ENCODE data around the gene SIRT2.
"Not testable (repeated sequence)": the region's sequence is repeated elsewhere in the genome, so short reads cannot be mapped to it uniquely, and the experiment has no call there.

SIRT2 gene

DNA sequence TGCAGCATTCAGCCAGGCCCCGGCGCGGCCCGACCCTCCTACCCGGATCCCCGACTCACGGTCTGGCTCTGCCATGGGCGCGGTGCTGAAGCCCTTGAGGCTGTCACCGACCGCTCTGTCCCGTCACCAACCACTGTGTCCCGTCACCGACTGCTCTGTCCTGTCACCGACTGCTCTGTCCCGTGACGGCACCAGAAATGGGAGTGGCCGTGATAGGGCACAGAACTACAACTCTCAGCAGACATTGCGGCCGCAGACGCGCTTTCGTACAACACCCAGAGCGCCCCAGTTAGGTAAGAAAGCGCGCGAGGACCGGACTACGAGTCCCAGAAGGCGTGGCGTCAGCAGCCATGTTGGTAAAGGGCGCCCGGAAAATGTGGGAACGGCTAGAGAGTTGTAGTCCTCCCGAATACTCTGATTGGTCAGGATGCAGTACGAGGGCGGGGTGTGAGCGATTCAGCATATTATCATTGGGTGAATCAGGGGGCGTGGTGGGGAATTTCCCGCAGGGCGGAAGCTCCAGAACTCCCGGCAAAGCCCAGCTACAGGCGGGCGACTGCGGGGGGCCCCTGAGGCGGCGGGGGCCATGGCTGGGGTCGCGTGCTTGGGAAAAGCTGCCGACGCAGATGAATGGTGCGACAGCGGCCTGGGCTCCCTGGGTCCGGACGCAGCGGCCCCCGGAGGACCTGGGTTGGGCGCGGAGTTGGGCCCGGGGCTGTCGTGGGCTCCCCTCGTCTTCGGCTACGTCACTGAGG is at the start of gene SIRT2, which contains the start of gene NFKBIB:
Gene SIRT2 (minus strand): TSS at position 172 of the 755 bp plus-strand sequence. CDS start 97 bp downstream, at position 75.
Gene NFKBIB (plus strand): TSS at position 523 of the 755 bp plus-strand sequence. CDS start 64 bp downstream, at position 587.
- DNase-seq = peak; percentile 99

DNA sequence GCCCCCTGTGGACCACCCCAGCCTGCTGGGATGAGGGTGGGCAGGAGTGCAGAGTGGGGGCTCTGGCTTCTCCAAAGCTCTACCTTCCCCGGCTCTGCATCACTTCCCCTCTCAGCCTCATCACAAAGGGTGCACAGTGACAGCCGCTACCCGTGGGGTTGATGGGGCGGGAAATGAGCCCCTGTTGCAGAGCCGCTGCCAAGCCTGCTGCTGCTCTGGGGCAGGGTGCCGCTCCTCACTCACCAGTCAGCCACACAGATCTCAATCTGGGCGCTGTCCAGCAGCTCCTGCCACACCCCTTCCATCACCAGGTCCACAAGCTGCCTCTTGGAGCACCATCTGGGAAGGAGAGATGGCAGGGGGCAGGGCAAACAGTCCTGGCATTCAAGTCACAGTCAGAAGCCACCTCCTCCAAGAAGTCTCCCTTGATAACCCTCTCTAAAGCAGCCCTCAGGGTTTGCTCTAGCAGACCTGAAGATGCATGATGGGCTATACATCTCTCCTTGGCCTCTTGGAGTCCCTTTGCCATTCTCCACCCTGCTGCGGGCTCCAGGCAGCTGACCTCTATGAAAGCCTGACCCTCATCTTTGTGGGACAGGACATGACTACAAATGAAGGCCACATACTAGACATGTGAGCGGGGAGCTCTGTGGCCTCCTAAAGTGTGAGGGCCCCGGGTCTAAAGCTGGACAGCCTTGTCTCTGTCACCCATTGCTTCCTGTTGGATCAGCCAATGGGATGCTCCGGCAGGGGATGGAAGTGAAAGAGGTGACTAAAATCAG is 47.0 kb upstream of the SIRT2 start:
- DNase-seq = no peak

GRCh38 chr19:38945562-38946228 is 46.3 kb upstream of the SIRT2 start:
- DNase-seq = no peak

DNA sequence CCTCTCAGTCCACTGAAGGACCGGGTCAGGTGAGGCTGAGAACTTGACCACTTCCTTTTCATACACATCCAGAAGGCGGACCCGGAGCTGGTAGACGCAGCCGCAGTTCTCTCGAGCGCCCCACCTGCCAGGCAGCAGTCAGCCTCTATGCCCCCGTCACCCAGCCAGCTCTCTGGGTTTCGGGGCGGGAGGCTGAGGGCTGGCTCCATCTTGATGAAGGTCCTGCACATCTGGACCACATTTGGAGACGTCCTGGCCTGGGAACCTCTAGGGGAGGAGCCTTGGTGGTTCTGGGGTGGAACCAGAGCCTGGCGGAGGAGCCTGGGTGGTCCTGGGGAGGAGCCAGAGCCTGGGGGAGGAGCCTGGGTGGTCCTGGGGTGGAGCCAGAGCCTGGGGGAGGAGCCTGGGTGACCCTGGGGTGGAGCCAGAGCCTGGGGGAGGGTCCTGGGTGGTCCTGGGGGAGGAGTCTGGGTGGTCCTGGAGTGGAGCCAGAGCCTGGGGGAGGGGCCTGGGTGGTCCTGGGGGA is 45.6 kb upstream of the SIRT2 start:
- no peak for DNase-seq

DNA sequence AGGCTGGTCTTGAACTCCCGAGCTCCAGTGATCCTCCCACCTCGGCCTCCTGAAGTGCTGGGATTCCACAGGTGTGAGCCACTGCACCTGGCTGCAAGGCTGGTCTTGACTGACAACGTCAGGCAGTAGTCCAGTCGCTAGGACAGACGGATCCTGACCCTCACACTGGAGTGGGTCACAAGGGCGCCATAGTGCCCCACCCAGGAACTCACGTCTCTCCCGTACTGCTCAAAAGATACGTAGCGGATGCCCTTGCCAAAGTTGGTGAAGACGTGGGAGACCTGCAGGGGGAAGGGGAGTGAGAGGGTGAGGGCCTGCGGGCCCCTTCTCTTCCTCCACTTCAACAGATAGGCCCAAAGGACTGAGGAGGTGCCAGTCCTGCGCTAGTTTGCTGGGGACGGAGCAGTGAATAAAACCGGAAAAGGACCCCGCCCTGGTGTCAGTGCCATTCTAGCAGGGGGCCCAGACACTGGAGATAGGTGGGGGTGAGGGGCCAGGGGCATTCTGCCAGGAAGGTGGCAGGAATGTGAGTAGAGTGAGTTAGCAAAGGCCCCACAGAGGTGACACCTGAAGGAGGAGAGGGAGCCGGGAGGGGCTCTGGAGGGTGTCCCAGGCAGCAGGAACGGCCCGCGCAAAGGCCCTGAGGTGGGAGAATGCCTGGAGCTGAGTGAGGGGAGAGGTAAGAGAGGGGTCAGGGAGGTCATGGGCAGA is 43.2 kb upstream of the SIRT2 start:
- DNase-seq = no peak

DNA sequence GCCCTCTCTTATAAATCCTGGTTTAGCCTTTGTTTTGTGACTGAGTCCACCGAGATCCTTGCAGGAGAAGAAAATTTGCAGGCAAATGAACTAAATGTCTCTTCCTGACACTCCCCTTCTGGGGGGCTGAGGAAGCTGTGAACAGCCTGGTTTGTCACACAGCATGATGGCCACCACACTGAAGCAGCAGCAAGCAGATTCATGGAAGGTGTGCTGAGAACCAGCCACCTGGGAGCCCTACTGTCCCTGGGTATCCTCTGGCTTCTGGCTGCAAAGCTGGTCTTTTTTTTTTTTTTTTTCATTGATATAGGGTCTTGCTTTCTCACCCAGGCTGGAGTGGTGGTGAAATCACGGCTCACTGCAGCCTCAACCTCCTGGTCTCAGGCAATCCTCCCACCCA is 42.6 kb upstream of the SIRT2 start:
- DNase-seq = no peak

DNA sequence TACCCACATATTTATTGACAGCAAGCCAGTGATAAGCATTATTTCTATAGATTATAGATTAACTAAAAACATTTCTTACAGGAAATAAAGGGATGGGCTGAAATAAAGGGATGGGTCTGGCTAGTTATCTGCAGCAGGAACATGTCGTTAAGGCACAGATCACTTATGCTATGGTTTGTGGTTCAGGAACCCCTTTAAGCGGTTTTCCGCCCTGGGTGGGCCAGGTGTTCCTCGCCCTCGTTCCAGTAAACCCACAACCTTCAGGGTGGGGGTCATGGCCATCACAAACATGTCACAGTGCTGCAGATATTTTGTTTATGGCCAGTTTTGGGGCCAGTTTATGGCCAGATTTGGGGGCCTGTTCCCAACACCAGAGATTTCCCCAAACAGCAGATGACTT is 42.0 kb upstream of the SIRT2 start:
- not testable (repeated sequence) for DNase-seq

- no peak for DNase-seq
Observed at GRCh38 chr19:38939957-38940356, 40.5 kb upstream of the SIRT2 start.

- DNase-seq = no peak
Observed at GRCh38 chr19:38933544-38933943, 34.1 kb upstream of the SIRT2 start.

DNA sequence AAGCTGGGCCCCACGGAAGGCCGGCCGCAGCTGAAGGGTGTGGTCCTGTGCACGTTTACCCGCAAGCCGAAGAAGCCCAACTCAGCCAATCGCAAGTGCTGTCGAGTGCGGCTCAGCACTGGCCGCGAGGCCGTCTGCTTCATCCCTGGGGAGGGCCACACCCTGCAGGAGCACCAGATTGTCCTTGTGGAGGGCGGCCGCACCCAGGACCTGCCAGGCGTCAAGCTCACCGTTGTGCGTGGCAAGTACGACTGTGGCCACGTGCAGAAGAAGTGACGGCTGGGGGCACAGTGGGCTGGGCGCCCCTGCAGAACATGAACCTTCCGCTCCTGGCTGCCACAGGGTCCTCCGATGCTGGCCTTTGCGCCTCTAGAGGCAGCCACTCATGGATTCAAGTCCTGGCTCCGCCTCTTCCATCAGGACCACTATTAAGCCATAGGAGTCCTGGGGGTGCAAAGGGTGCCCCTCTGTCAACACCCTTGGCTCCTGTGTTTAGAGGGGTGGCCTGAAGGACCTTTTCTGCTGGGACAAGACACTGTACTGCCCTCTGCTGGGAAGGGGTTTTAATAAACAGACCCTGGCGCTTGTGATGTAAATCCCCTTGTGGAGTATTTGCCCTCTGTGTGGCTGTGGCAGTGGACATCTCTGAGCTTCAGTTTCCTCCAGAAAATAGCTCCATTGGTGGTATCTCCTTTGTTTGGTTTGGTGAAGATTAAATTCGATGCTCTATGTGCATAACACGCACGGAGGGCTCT is 33.2 kb upstream of the SIRT2 start:
- DNase-seq = no peak

GRCh38 chr19:38931521-38931793 is 32.0 kb upstream of the SIRT2 start:
- DNase-seq = no peak

GRCh38 chr19:38930776-38931520 is 31.5 kb upstream of the SIRT2 start, which contains the start of gene MRPS12:
MRPS12 (plus strand) TSS chr19:38930944; CDS start chr19:38931295, 351 bp downstream.
- DNase-seq = peak; percentile 98

DNA sequence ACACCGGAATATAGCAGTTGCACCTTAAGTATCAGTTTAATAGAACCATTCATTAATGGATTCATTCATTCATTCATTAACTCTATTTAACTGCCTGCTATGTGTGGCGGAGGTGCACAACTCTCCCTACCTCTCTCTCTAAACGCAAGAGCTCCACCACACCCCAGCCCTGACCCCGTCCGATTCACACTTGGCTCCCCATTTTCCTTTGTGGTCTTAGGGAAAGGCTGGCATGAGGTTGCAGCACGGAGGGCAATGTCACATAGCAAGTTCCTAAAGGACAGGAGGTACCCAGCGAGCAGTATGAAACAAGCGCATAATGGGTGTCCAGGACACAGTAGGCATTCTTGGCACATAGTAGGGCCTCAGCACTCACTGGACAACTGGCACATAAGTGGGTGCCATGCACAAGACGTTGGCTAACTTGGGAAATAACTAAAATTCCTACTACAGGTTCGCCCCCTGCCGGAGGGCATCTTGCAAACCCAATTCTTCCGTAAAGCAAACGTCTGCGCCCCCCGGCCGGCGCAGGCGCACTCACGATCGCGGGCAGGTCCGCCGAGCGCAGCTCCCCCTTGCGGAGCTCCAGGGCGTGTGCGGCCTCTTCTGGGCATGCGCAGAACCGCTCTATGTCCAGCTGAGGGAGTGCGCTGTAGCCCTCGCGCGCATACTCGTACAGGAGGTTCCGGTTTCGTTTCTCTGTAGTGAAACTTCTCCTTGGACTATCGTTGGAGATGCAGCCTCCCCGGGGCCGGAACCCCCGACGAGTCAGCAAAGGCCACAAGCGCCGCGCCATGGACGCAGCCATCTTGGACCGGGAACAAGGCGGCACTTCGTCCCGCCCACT is 30.7 kb upstream of the SIRT2 start, which contains the start of gene SARS2:
Gene SARS2 (minus strand): TSS at position 835 of the 847 bp plus-strand sequence. CDS start 27 bp downstream, at position 808.
- DNase-seq = peak; percentile 90

DNA sequence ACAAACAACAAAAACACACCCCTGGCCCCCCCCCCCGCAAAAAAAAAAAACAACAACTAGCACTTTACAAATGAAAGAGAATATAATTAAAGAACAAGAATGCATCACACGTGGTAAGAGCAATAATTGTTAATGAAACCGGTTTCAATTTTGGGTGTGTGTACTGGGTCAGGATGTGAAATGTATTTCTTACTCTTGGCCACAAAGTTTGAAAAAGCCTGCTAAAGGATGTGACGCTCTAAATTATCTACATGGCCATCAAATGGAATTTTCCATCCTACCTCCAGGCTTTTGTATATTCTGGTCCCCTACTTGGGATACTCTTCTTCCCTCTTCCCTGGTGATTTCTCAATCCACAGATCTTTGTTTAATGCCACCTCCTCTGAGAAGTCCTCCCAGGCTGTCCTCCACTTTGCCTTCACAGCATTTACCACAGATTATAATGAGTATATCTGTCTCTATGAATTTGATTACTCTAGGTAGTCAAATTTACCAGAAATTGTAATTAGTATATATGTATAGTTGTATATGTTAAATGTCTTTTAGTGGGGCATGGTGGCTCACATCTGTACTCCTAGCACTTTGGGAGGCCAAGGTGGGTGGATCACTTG is 29.1 kb upstream of the SIRT2 start:
- DNase-seq = no peak

DNA sequence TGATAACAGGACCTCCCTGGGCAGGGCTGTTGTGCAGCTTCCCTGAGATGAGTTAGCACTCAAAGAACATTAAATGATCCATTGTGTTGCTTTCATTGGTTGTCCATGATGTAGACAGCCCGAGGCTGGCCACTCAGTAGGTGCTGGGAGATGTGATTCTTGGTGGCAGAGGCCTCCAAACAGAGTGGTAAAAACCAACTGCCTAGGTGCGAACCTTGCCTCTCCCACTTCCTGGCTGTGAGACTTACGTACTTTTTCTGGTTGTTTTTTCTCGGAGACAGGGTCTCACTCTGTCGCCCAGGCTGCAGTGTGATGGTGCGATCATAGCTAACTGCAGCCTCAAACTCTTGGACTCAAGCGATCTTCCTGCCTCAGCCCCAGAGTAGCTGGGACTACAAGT is 25.0 kb upstream of the SIRT2 start:
- DNase-seq = no peak

DNA sequence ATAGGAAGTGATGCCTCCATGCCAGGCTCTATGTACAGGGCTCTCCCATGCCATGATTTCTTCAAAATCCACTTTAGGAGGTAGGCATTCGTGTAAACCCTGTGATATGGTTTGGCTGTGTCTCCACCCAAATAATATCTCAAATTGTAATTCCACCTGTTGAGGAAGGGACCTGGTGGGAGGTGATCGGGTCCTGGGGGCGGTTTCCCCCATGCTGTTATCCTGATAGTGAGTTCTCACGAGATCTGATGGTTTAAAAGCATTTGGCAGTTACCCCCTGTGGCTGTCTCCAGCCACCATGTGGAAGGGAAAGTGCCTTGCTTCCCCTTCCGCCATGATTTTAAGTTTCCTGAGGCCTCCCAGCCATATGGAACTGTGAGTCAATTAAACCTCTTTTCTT is 23.1 kb upstream of the SIRT2 start:
- DNase-seq = no peak

GRCh38 chr19:38921420-38922274 is 22.2 kb upstream of the SIRT2 start:
- DNase-seq = no peak

- DNase-seq = no peak
Observed at GRCh38 chr19:38920602-38921419, 21.4 kb upstream of the SIRT2 start.
